Subcutaneous abdominal adipose tissue (tissue), 5 donors: ENCODE results near the gene SCD.
A peak's percentile ranks its signal among the peaks of the same experiment; 100 is the strongest.

Source experiments
- H3K27ac ChIP-seq: one replicate; pipeline ENCODE4 v1.7.0; 2013; ENCODE audit warnings: low read depth, mild to moderate bottlenecking, inconsistent platforms, low read length, moderate library complexity
- H3K27me3 ChIP-seq, 5 donors: one replicate each; pipeline ENCODE4 v1.7.0; 2013; ENCODE audit warnings: low read length in 5 of 5, inconsistent platforms in 1 of 5; ENCODE audit not compliant: control insufficient read depth in 5 of 5, insufficient read depth in 4 of 5
- H3K36me3 ChIP-seq, 5 donors: one replicate each; pipeline ENCODE4 v1.7.0; 2013; ENCODE audit warnings: low read length in 5 of 5; ENCODE audit not compliant: control insufficient read depth in 5 of 5, insufficient read depth in 5 of 5
- H3K4me1 ChIP-seq, 5 donors: one replicate each; pipeline ENCODE4 v1.7.0; 2013; ENCODE audit warnings: low read length in 5 of 5, mild to moderate bottlenecking in 3 of 5, moderate library complexity in 1 of 5; ENCODE audit not compliant: control insufficient read depth in 5 of 5, insufficient read depth in 5 of 5
- H3K4me3 ChIP-seq, 5 donors: one replicate each; pipeline ENCODE4 v1.7.0; 2013; ENCODE audit warnings: low read length in 5 of 5, low read depth in 1 of 5
- H3K9ac ChIP-seq, 5 donors: one replicate each; pipeline ENCODE4 v1.7.0; 2013; ENCODE audit warnings: low read length in 5 of 5, mild to moderate bottlenecking in 4 of 5, moderate library complexity in 3 of 5
- H3K9me3 ChIP-seq, 5 donors: one replicate each; pipeline ENCODE4 v1.7.0; 2013; ENCODE audit warnings: low read length in 5 of 5; ENCODE audit not compliant: control insufficient read depth in 5 of 5
- donor health status: healthy.
- donor health status: healthy.
- donor health status: healthy.
- donor health status: healthy.
- donor health status: healthy.

SCD gene

GRCh38 chr10:100319707-100320402, 27.2 kb upstream of the SCD start:
- Histone ChIP-seq H3K4me3 (no peak overlapping the region), H3K27ac (no peak overlapping the region), H3K9me3 (no peaks in the 10 kb centered on the region), H3K4me1 (peaks cover 0 to 12% (median 9%) of the 10 kb centered on the region in 5 donors), H3K27me3 (peaks cover 0 to 2% (median 0%) of the 10 kb centered on the region in 5 donors), H3K36me3 (no peaks in the 10 kb centered on the region), H3K9ac (no peak overlapping the region)

- H3K27me3 ChIP-seq: peaks cover 0 to 9% (median 2%) of the 10 kb centered on the region in 5 donors
- no peaks in the 10 kb centered on the region for H3K9me3 ChIP-seq
- no peaks in the 10 kb centered on the region for H3K36me3 ChIP-seq
These were observed 21.9 kb upstream of the SCD start for GRCh38 chr10:100325158-100325557.

GRCh38 chr10:100327007-100327717, 19.9 kb upstream of the SCD start:
- Histone ChIP-seq H3K27ac (no peak overlapping the region), H3K9ac (no peak overlapping the region), H3K4me1 (peaks cover 0 to 18% (median 12%) of the 10 kb centered on the region in 5 donors), H3K4me3 (no peak overlapping the region), H3K9me3 (no peaks in the 10 kb centered on the region), H3K27me3 (peaks cover 0 to 11% (median 3%) of the 10 kb centered on the region in 5 donors), H3K36me3 (no peaks in the 10 kb centered on the region)

More at GRCh38 chr10:100325158-100325557, 21.9 kb upstream of the SCD start:
- H3K9ac ChIP-seq: no peak overlapping the region
- no peak overlapping the region for H3K4me3 ChIP-seq
- H3K4me1 ChIP-seq: peaks cover 0 to 18% (median 12%) of the 10 kb centered on the region in 5 donors
- no peak overlapping the region for H3K27ac ChIP-seq

- no peaks in the 10 kb centered on the region for H3K36me3 ChIP-seq
- H3K4me1 ChIP-seq: peaks cover 0 to 18% (median 12%) of the 10 kb centered on the region in 5 donors
- no peak overlapping the region for H3K27ac ChIP-seq
- no peak overlapping the region for H3K4me3 ChIP-seq
- no peak overlapping the region for H3K9ac ChIP-seq
- H3K27me3 ChIP-seq: peaks cover 0 to 11% (median 3%) of the 10 kb centered on the region in 5 donors
- no peaks in the 10 kb centered on the region for H3K9me3 ChIP-seq
These were observed 19.4 kb upstream of the SCD start for GRCh38 chr10:100327718-100328009.

GRCh38 chr10:100328198-100328597, 18.8 kb upstream of the SCD start:
- H3K36me3 ChIP-seq: no peaks in the 10 kb centered on the region
- H3K9me3 ChIP-seq: no peaks in the 10 kb centered on the region
- H3K4me1 ChIP-seq: peaks cover 0 to 18% (median 12%) of the 10 kb centered on the region in 5 donors
- H3K27me3 ChIP-seq: peaks cover 0 to 11% (median 3%) of the 10 kb centered on the region in 5 donors
- H3K4me3 ChIP-seq: no peak overlapping the region
- H3K27ac ChIP-seq: no peak overlapping the region
- no peak overlapping the region for H3K9ac ChIP-seq

GRCh38 chr10:100330079-100330478, 17.0 kb upstream of the SCD start, which contains the start of gene PKD2L1:
Gene PKD2L1, minus strand, starts transcription at chr10:100330228. Its CDS starts 125 bp downstream, at chr10:100330103.
- H3K4me1 ChIP-seq: peaks cover 0 to 29% (median 21%) of the 10 kb centered on the region in 5 donors
- no peak within 1 kb of the TSS for H3K9ac ChIP-seq
- H3K36me3 ChIP-seq: no peaks in the 10 kb centered on the region
- no peak within 1 kb of the TSS for H3K4me3 ChIP-seq
- no peak within 1 kb of the TSS for H3K27ac ChIP-seq
- peaks cover 0 to 11% (median 3%) of the 10 kb centered on the region in 5 donors for H3K27me3 ChIP-seq
- H3K9me3 ChIP-seq: no peaks in the 10 kb centered on the region

GRCh38 chr10:100333106-100333505, 13.9 kb upstream of the SCD start:
- H3K36me3 ChIP-seq: no peaks in the 10 kb centered on the region
- H3K27me3 ChIP-seq: peaks cover 0 to 11% (median 3%) of the 10 kb centered on the region in 5 donors
- H3K27ac ChIP-seq: no peak overlapping the region
- H3K4me1 ChIP-seq: peaks cover 0 to 24% (median 9%) of the 10 kb centered on the region in 5 donors
- no peak overlapping the region for H3K4me3 ChIP-seq
- H3K9me3 ChIP-seq: no peaks in the 10 kb centered on the region
- no peak overlapping the region for H3K9ac ChIP-seq

GRCh38 chr10:100333661-100334440, 13.2 kb upstream of the SCD start:
- no peaks in the 10 kb centered on the region for H3K36me3 ChIP-seq
- H3K27ac ChIP-seq: peak overlapping the region; percentile 70
- no peak overlapping the region for H3K4me3 ChIP-seq
- H3K27me3 ChIP-seq: peaks cover 0 to 11% (median 3%) of the 10 kb centered on the region in 5 donors
- no peak overlapping the region for H3K9ac ChIP-seq
- H3K9me3 ChIP-seq: no peaks in the 10 kb centered on the region
- H3K4me1 ChIP-seq: peaks cover 0 to 27% (median 11%) of the 10 kb centered on the region in 5 donors

GRCh38 chr10:100334762-100335161, 12.3 kb upstream of the SCD start:
- H3K4me1 ChIP-seq: peaks cover 3 to 36% (median 20%) of the 10 kb centered on the region in 5 donors
- peaks cover 0 to 6% (median 2%) of the 10 kb centered on the region in 5 donors for H3K27me3 ChIP-seq
- no peak overlapping the region for H3K4me3 ChIP-seq
- H3K9me3 ChIP-seq: no peaks in the 10 kb centered on the region
- H3K9ac ChIP-seq: no peak overlapping the region
- H3K36me3 ChIP-seq: no peaks in the 10 kb centered on the region
- H3K27ac ChIP-seq: peak overlapping the region; percentile 70
